ENCODE data around the gene HHATL. TPM values are rescaled to one million over a fixed set of nuclear protein-coding genes. Genes with fewer than 3 reads are reported as not detected.

The HHATL gene
- total and polyA plus RNA-seq, 10 of the 15 experiments (the other 5 are each of a cell fraction or from before 2014, with no cell fraction given), result not detected

DNA sequence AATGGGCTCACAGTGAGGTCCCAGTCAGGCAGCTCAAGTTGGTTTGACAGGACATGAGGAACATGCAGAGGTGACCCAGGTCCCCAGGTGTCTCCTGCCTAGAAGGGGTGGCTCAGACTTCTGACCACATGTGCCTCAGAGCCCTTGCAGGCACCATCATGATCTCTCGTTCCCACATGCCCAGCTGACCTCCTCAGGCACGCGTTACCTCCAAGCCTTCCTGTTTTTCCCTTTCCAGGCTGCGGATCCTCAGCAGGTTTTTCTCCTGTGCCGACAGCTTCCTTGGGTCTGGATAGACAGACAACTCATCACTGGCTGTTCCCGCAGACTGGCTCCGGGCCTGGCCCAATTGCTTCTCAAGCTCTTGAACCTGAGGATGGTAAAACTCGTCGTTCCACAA is 40.1 kb upstream of the HHATL start:
- ATAC-seq (no peak), FAIRE-seq (no peak), DNase-seq (ENCODE audit: low read depth, low spot score) (no peak)
- POLR2A ChIA-PET, result no interaction called here
- Histone ChIP-seq H3K4me3 (no peak overlapping the region), H3K4me2 (ENCODE audit: control insufficient read depth, insufficient read depth) (no peak overlapping the region), H3K4me1 (ENCODE audit: control insufficient read depth, insufficient read depth, low read length) (no peaks in the 10 kb centered on the region), H3K27me3 (replicated peaks in 1 of 2; ENCODE audit: control insufficient read depth in 2 of 2, insufficient read depth in 2 of 2, low read length in 1 of 2) (no peaks in the 10 kb centered on the region), H3K9ac (ENCODE audit: control insufficient read depth, insufficient read depth, low read length) (no peak overlapping the region), H3K36me3 (ENCODE audit: control insufficient read depth in 2 of 2, insufficient read depth in 2 of 2, low read length in 1 of 2) (no peaks in the 10 kb centered on the region), H3K79me2 (ENCODE audit: control insufficient read depth, insufficient read depth, low read length) (no peaks in the 10 kb centered on the region), H3K9me3 (replicated peaks; ENCODE audit: control insufficient read depth, insufficient read depth, low read length) (no peaks in the 10 kb centered on the region), H3K27ac (ENCODE audit: control insufficient read depth, insufficient read depth) (no peak overlapping the region), H4K20me1 (ENCODE audit: control insufficient read depth, insufficient read depth) (no peaks in the 10 kb centered on the region), H2AFZ (ENCODE audit: control insufficient read depth, low read depth, low read length) (no peak overlapping the region)
- BruUV-seq (replicated peaks), result no TSS peak
- CTCF ChIA-PET, result interaction anchor here (0.9 to 2.9 kb wide), 8 partner anchors 17 to 268 kb away, joined by 3 to 12 read pairs (median 3); no protein-coding TSS in a partner anchor
- TF ChIP-seq, protein P1, sequence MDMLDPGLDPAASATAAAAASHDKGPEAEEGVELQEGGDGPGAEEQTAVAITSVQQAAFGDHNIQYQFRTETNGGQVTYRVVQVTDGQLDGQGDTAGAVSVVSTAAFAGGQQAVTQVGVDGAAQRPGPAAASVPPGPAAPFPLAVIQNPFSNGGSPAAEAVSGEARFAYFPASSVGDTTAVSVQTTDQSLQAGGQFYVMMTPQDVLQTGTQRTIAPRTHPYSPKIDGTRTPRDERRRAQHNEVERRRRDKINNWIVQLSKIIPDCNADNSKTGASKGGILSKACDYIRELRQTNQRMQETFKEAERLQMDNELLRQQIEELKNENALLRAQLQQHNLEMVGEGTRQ (IDR thresholded peaks at IDR 0.05; ENCODE audit: borderline replicate concordance, low read depth, low read length), result no peak
- TF ChIP-seq GATAD2B (conservative IDR thresholded peaks at IDR 0.05; ENCODE audit: low read depth), result no peak
- TF ChIP-seq LARP7 (IDR thresholded peaks at IDR 0.05), result no peak
- no peak for TF ChIP-seq SPI1 (IDR thresholded peaks at IDR 0.05; ENCODE audit: borderline replicate concordance, insufficient read depth, low read depth, low read length)
- TF ChIP-seq, protein P2, sequence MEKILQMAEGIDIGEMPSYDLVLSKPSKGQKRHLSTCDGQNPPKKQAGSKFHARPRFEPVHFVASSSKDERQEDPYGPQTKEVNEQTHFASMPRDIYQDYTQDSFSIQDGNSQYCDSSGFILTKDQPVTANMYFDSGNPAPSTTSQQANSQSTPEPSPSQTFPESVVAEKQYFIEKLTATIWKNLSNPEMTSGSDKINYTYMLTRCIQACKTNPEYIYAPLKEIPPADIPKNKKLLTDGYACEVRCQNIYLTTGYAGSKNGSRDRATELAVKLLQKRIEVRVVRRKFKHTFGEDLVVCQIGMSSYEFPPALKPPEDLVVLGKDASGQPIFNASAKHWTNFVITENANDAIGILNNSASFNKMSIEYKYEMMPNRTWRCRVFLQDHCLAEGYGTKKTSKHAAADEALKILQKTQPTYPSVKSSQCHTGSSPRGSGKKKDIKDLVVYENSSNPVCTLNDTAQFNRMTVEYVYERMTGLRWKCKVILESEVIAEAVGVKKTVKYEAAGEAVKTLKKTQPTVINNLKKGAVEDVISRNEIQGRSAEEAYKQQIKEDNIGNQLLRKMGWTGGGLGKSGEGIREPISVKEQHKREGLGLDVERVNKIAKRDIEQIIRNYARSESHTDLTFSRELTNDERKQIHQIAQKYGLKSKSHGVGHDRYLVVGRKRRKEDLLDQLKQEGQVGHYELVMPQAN (conservative IDR thresholded peaks at IDR 0.05), result no peak
- TF ChIP-seq RUNX3 (IDR thresholded peaks at IDR 0.05; ENCODE audit: low read length), result no peak
- RAD21 ChIA-PET (ENCODE audit: unreplicated experiment), result interaction anchor here (2.6 kb wide), 1 partner anchor 160 kb away, joined by 15 read pairs; the partner anchor contains the start of gene SEC22C
- SMC1A ChIA-PET (ENCODE audit: uncharacterized antibody, unreplicated experiment), result interaction anchor here (1.1 to 1.8 kb wide), 2 partner anchors 135 to 160 kb away, joined by 3 to 7 read pairs; no protein-coding TSS in a partner anchor
- in situ Hi-C loops (cut with MboI), result loop anchor here (10.0 kb wide), 1 partner anchor 168 kb away; no protein-coding TSS in a partner anchor
- intact Hi-C loops (cut with micrococcal nuclease; ENCODE audit: unreplicated experiment), result loop anchor here (5.0 to 10.0 kb wide), 3 partner anchors 90 to 198 kb away; partner anchors contain the start of gene ZBTB47
- WGBS (ENCODE audit: insufficient coverage, insufficient replicate concordance, low lambda C conversion rate, missing lambda C conversion rate), result 69% methylated on average over 9 of the region's 9 CpGs
